Ectodermal cell (in vitro differentiated cells): Measurements from ENCODE around the gene SVBP.
A peak's percentile ranks its signal among the peaks of the same experiment; 100 is the strongest.
"Not testable (repeated sequence)": the region's sequence is repeated elsewhere in the genome, so short reads cannot be mapped to it uniquely, and the experiment has no call there.

Experiments used
- H3K27ac ChIP-seq: 2 replicates; pipeline ENCODE4 v1.7.0; 2013; ENCODE audit warnings: mild to moderate bottlenecking, low read depth, low read length; ENCODE audit not compliant: insufficient read depth, poor library complexity, severe bottlenecking
- H3K27me3 ChIP-seq: 2 replicates; pipeline ENCODE4 v1.7.0; 2013; ENCODE audit warnings: mild to moderate bottlenecking, low read length; ENCODE audit not compliant: insufficient read depth, control insufficient read depth, poor library complexity, severe bottlenecking
- H3K36me3 ChIP-seq: one replicate; pipeline ENCODE4 v1.7.0; 2013; ENCODE audit warnings: low read length; ENCODE audit not compliant: control insufficient read depth, insufficient read depth
- H3K4me1 ChIP-seq: one replicate; pipeline ENCODE4 v1.7.0; 2013; ENCODE audit warnings: low read length; ENCODE audit not compliant: control insufficient read depth, insufficient read depth
- H3K4me3 ChIP-seq: 2 replicates; pipeline ENCODE4 v1.7.0; 2013; ENCODE audit warnings: low read depth, low read length, control low read depth; ENCODE audit not compliant: insufficient read depth
- H3K9me3 ChIP-seq: 2 replicates; pipeline ENCODE4 v1.7.0; 2013; ENCODE audit warnings: mild to moderate bottlenecking, low read length, moderate library complexity; ENCODE audit not compliant: control insufficient read depth
- WGBS, 2 experiments: methylation state at CpG; one replicate each; pipeline ENCODE4 v1.1.7; 2013; ENCODE audit warnings: missing lambda C conversion rate in 2 of 2; 5-methylcytosine and 5-hydroxymethylcytosine counted together

SVBP gene

GRCh38 chr1:42825036-42825851, 8.0 kb upstream of the SVBP start:
- 89% methylated on average over 9 to 10 of the region's 10 CpGs for WGBS, 2 experiments
- Histone ChIP-seq H3K9me3 (no peaks in the 10 kb centered on the region), H3K4me1 (no peaks in the 10 kb centered on the region), H3K27ac (no peak overlapping the region), H3K4me3 (no peak overlapping the region), H3K27me3 (no peaks in the 10 kb centered on the region), H3K36me3 (no peaks in the 10 kb centered on the region)

- no peaks in the 10 kb centered on the region for H3K9me3 ChIP-seq
- H3K27me3 ChIP-seq: no peaks in the 10 kb centered on the region
- WGBS, 2 experiments: 91 to 94% methylated on average over 4 of the region's 4 CpGs
- H3K4me1 ChIP-seq: no peaks in the 10 kb centered on the region
- no peaks in the 10 kb centered on the region for H3K36me3 ChIP-seq
- no peak overlapping the region for H3K27ac ChIP-seq
- H3K4me3 ChIP-seq: no peak overlapping the region
Observed at GRCh38 chr1:42824481-42825035, 7.4 kb upstream of the SVBP start.

- Histone ChIP-seq H3K27ac (no peak overlapping the region), H3K9me3 (no peaks in the 10 kb centered on the region)
- 93 to 94% methylated on average over 2 of the region's 2 CpGs for WGBS, 2 experiments
Observed at GRCh38 chr1:42822800-42823392, 5.7 kb upstream of the SVBP start.

GRCh38 chr1:42821690-42822089, 4.5 kb upstream of the SVBP start:
- Histone ChIP-seq H3K9me3 (no peaks in the 10 kb centered on the region), H3K36me3 (no peaks in the 10 kb centered on the region), H3K4me1 (no peaks in the 10 kb centered on the region), H3K27me3 (no peaks in the 10 kb centered on the region), H3K4me3 (no peak overlapping the region), H3K27ac (no peak overlapping the region)
- WGBS, 2 experiments: 94 to 95% methylated on average over 2 of the region's 2 CpGs

More at GRCh38 chr1:42822800-42823392, 5.7 kb upstream of the SVBP start:
- H3K4me1 ChIP-seq: no peaks in the 10 kb centered on the region
- H3K36me3 ChIP-seq: no peaks in the 10 kb centered on the region
- H3K27me3 ChIP-seq: no peaks in the 10 kb centered on the region
- H3K4me3 ChIP-seq: no peak overlapping the region

GRCh38 chr1:42820813-42821212, 3.6 kb upstream of the SVBP start:
- no peaks in the 10 kb centered on the region for H3K4me1 ChIP-seq
- no peaks in the 10 kb centered on the region for H3K27me3 ChIP-seq
- H3K4me3 ChIP-seq: no peak overlapping the region
- H3K9me3 ChIP-seq: no peaks in the 10 kb centered on the region
- WGBS, 2 experiments: 41 to 75% methylated on average over 1 of the region's 1 CpG
- H3K27ac ChIP-seq: no peak overlapping the region
- H3K36me3 ChIP-seq: no peaks in the 10 kb centered on the region

- 93 to 95% methylated on average over 3 of the region's 3 CpGs for WGBS, 2 experiments
- Histone ChIP-seq H3K4me3 (no peak overlapping the region), H3K27ac (no peak overlapping the region), H3K36me3 (no peaks in the 10 kb centered on the region), H3K4me1 (no peaks in the 10 kb centered on the region), H3K27me3 (no peaks in the 10 kb centered on the region), H3K9me3 (no peaks in the 10 kb centered on the region)
Observed at GRCh38 chr1:42817976-42818375, 779 bp upstream of the SVBP start.

GRCh38 chr1:42817440-42817767, 207 bp upstream of the SVBP start:
- Histone ChIP-seq H3K4me3 (peak overlapping the region; percentile 86), H3K9me3 (no peaks in the 10 kb centered on the region), H3K36me3 (no peaks in the 10 kb centered on the region), H3K27ac (peak overlapping the region; percentile 99), H3K4me1 (no peaks in the 10 kb centered on the region), H3K27me3 (no peaks in the 10 kb centered on the region)
- 4 to 6% methylated on average over 12 to 13 of the region's 13 CpGs for WGBS, 2 experiments

GRCh38 chr1:42815941-42816584, 1.1 kb downstream of the SVBP start:
- WGBS, 2 experiments: 53% methylated on average over 7 of the region's 7 CpGs
- Histone ChIP-seq H3K4me1 (no peaks in the 10 kb centered on the region), H3K27me3 (no peaks in the 10 kb centered on the region), H3K36me3 (no peaks in the 10 kb centered on the region), H3K27ac (peak overlapping the region; percentile 99), H3K9me3 (no peaks in the 10 kb centered on the region), H3K4me3 (peak overlapping the region; percentile 86)

- H3K4me3 ChIP-seq, H3K9me3 ChIP-seq, H3K27ac ChIP-seq, H3K27me3 ChIP-seq, H3K4me1 ChIP-seq, H3K36me3 ChIP-seq: not testable (repeated sequence)
- no CpG with 5 or more reads among the region's 3 CpGs for WGBS, 2 experiments
Observed at GRCh38 chr1:42814815-42815214, 2.4 kb downstream of the SVBP start.

- Histone ChIP-seq H3K4me3 (no peak overlapping the region), H3K9me3 (no peaks in the 10 kb centered on the region), H3K27ac (no peak overlapping the region), H3K36me3 (peaks cover 4% of the 10 kb centered on the region), H3K4me1 (no peaks in the 10 kb centered on the region), H3K27me3 (no peaks in the 10 kb centered on the region)
Observed at GRCh38 chr1:42807056-42807668, 10.0 kb downstream of the SVBP start.
